Cardiac fibroblast (primary cell): ENCODE results near the gene CHTF8.
"Not testable (repeated sequence)": the region's sequence is repeated elsewhere in the genome, so short reads cannot be mapped to it uniquely, and the experiment has no call there.

Source experiments
- DNase-seq, 2 donors: peaks; one replicate each; pipeline versions ENCODE4 v3.0.0 to v3.0.0-alpha.2; 2010; ENCODE audit warnings: low read depth in 2 of 2
- H3K4me3 ChIP-seq, 2 donors: replicated peaks in 1 of 2; 1 replicate in 1 of 2; 2 replicates in 1 of 2; pipeline ENCODE4 v1.5.1; 2011; ENCODE audit warnings: low read depth in 2 of 2, low read length in 2 of 2, mild to moderate bottlenecking in 2 of 2, moderate library complexity in 1 of 2
- TF ChIP-seq, protein P1 (sequence below): IDR thresholded peaks from one replicate; pipeline ENCODE4 v1.5.1; 2011; ENCODE audit warnings: low read depth, mild to moderate bottlenecking, low read length, inconsistent platforms

CHTF8 gene

DNA sequence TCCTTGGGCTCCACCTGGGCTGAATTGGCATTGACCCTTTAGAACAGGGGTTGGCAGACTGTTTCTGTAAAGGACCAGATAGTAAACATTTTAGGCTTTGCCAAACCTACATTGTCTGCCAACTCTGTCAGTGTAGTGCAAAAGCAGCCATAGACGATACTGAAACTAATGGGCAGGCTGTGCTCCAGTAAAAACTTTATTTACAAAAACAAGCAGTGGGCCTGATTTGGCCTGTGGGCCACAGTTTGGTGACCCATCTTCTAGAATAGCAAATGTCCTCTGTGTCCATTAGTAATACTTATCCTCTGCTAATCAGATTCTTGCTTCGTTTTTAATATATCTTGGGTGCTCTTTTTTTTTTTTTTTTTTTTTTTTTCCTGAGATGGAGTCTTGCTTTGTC is 6.2 kb upstream of the CHTF8 start:
- TF ChIP-seq, protein P1, sequence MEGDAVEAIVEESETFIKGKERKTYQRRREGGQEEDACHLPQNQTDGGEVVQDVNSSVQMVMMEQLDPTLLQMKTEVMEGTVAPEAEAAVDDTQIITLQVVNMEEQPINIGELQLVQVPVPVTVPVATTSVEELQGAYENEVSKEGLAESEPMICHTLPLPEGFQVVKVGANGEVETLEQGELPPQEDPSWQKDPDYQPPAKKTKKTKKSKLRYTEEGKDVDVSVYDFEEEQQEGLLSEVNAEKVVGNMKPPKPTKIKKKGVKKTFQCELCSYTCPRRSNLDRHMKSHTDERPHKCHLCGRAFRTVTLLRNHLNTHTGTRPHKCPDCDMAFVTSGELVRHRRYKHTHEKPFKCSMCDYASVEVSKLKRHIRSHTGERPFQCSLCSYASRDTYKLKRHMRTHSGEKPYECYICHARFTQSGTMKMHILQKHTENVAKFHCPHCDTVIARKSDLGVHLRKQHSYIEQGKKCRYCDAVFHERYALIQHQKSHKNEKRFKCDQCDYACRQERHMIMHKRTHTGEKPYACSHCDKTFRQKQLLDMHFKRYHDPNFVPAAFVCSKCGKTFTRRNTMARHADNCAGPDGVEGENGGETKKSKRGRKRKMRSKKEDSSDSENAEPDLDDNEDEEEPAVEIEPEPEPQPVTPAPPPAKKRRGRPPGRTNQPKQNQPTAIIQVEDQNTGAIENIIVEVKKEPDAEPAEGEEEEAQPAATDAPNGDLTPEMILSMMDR = no peak
- DNase-seq = no peak
- H3K4me3 ChIP-seq = no peak overlapping the region

DNA sequence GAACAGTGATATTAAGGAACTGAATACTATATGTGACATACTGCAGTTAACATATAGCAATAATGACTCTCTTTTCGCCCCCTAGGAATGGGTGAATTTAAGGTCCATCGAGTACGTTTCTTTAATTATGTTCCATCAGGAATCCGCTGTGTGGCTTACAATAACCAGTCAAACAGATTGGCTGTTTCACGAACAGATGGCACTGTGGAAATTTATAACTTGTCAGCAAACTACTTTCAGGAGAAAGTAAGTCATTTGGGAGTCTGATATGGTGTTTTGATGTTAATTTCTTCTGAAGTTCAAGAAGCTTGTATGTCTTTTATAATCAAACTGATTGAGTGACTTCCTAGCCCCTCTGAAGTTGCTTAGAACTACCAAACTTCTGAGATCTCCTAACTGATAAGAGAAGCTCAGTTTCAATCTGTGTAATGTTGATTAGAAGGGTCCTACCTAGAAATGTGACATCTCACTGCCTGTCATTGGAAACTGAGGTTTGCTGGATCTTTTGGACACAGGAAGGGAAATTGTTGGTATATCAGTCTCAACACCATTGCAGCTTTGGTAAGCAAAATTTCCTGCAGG is 1.1 kb upstream of the CHTF8 start:
- H3K4me3 ChIP-seq = peak overlapping the region; percentile 96 to 99
- TF ChIP-seq, protein P1 = no peak
- DNase-seq = no peak

DNA sequence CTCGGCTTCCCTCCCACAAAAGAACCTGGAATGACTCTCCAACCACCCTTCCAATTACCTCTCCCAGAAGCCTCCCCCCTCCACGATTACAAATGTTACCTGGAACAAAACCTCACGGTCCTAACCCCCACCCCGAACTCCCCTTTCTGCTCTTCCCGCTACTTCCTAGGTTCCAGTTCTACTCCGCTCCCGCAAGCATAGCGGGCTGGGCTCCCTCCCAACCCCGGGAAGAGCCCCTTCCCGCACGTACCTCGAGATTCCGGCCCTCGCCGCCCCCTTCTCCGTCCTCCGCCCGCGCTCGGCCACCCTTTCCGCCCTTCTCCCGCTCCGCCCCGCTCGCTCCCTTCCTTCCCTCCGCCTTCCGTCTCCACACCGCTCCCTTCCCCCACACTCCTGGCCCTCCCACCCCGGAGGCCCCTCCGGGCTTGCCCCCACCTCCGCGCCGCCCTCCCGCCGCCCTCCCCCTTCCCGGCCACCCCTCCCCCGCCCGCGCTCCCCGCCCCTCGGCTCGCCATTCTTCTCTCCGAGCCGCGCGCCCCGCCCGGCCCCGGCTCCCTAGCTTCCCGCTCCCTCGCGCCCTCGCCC is 457 bp downstream of the CHTF8 start:
- TF ChIP-seq, protein P1 = no peak
- peak overlapping the region; percentile 96 to 99 for H3K4me3 ChIP-seq
- DNase-seq = peak; percentile 82 to 90

DNA sequence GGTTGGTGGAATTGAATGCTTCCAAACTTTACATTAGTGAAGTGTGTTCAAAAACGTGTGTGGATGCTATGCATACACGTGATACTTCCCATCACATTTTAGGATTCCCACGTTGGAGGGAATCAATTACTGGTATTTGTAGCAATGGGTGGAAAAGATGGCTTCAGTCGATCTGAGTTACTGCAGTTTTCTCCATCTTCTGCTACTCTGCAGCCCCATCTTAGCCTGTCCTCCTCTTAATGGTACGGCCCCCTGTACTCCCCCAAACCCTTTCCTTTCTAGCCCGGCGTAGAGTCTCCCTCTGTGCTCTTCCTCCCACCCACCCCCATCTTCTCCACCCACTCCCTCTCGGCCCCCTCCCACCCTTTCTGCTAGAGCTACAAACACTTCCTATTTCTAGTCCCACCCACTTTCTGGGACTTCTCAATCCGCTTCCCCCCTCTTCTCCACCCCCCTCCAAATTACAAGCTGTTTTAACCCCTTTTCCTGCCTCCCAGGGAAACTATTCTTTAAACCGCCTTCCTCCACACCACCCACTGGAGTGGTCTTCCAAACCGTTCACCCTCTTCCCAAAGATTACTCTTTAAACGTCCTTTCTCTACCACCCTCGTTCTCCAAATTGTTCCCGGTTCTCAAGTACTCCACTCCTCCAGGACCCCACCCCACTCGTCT is 1.1 kb downstream of the CHTF8 start:
- H3K4me3 ChIP-seq = peak overlapping the region; percentile 96 to 99
- DNase-seq = peak in 1 of 2 donors; percentile 46
- TF ChIP-seq, protein P1 = no peak

DNA sequence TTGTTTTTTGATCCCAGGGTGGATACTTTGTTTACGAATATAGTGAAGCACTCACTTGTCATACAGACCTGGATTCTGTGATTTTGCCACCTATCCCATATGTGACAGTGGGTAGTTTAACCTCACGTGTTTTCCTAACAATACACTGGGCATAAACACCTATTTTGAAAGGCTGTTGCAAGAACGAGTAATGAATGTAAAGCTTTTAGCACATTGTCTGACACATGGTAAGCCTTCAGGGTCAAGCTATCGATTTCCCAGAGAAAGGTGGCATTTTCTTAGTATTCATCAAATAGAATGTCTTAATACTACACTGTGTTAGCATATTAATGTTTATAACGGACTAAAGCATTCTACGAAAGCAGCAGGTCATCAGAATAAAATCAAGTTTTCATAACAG is 1.9 kb downstream of the CHTF8 start:
- TF ChIP-seq, protein P1 = no peak
- no peak for DNase-seq
- no peak overlapping the region for H3K4me3 ChIP-seq

DNA sequence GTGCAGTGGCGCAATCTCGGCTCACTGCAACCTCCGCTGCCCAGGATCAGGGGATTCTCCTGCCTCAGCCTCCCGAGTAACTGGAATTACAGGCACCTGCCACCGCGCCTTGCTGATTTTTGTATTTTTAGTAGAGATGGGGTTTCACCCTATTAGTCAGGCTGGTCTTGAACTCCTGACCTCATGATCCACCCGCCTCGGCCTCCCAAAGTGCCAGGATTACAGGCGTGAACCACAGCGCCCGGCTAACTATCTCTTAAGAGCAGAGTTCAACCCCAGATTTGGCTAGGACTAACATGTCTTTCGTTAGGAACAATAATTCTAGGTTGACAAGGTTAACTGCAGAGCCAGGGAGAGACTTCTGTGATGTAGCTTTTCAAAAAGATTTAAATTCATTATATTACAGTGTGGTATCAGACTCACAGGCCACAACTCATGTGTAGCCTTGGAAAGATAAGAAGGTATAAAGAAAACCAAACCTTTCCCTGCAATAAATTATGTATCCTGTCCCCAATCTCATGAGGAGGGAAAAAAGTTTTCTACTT is 4.3 kb downstream of the CHTF8 start:
- no peak overlapping the region for H3K4me3 ChIP-seq
- TF ChIP-seq, protein P1 = no peak
- no peak for DNase-seq

DNA sequence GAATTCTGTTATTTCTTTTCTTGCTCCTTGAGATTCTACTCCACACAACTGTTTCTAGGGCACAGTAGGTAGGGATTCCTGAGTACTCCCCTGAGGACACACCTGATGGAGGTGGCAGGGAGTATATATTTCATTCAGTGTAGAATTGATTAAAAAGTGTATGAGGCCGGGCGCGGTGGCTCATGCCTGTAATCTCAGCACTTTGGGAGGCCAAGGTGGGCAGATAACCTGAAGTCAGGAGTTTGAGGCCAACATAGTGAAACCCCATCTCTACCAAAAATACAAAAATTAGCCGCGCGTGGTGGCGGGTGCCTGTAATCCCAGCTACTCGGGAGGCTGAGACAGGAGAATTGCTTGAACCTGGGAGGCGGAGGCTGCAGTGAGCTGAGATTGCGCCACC is 5.6 kb downstream of the CHTF8 start:
- not testable (repeated sequence) for H3K4me3 ChIP-seq, DNase-seq
